B cell (primary cell): Measurements from ENCODE around the gene NUDT15. TPM values are rescaled to one million over a fixed set of nuclear protein-coding genes. Genes with fewer than 3 reads are reported as not detected.

Experiments
- ATAC-seq: fragments of 200-7000 bp; cut with Tn5 transposase; one replicate; pipeline ENCODE4 v1.10.0; 2021; ENCODE audit warnings: low read depth, mild to moderate bottlenecking, moderate number of reproducible peaks, moderate library complexity
- CTCF ChIA-PET: fragments of 350-600 bp; sonication (Branson Sonifier 250); formaldehyde crosslinking; loops from one replicate; lab custom pipeline; 2021; ENCODE audit warnings: antibody characterized with exemption, inconsistent platforms; lab: Charles Lee
- POLR2A ChIA-PET: fragments of 350-600 bp; sonication (Branson Sonifier 250); formaldehyde crosslinking; loops from one replicate; lab custom pipeline; 2021; ENCODE audit warnings: antibody characterized with exemption; lab: Charles Lee
- DNase-seq: peaks from one replicate; pipeline ENCODE4 v3.0.0; 2013
- H2AFZ ChIP-seq: 2 replicates; pipeline ENCODE4 v1.6.1; 2012; ENCODE audit warnings: mild to moderate bottlenecking, low read depth, low read length; ENCODE audit not compliant: insufficient read depth, poor library complexity, severe bottlenecking
- H3K27ac ChIP-seq, 2 donors: 1 replicate in 1 of 2; 2 replicates in 1 of 2; pipeline ENCODE4 v1.5.1; 2012 to 2013; ENCODE audit warnings: low read length in 2 of 2, mild to moderate bottlenecking in 2 of 2, moderate library complexity in 1 of 2
- H3K27me3 ChIP-seq, 4 experiments: fragments of 200-600 bp in 1 of 4; sonication (generic) in 1 of 4; replicated peaks in 1 of 4; 1 replicate in 2 of 4; 2 replicates in 2 of 4; pipeline versions ENCODE4 v1.6.1 to v1.7.0; 2013 to 2016; ENCODE audit warnings: low read length in 3 of 4, mild to moderate bottlenecking in 2 of 4, mixed read lengths in 1 of 4, moderate library complexity in 1 of 4; ENCODE audit not compliant: insufficient read depth in 4 of 4, control insufficient read depth in 3 of 4; ENCODE audit errors: control extremely low read depth in 1 of 4
- H3K36me3 ChIP-seq, 2 experiments: replicated peaks in 1 of 2; 1 replicate in 1 of 2; 2 replicates in 1 of 2; pipeline versions ENCODE4 v1.6.1 to v1.7.1; 2013; ENCODE audit warnings: low read length in 1 of 2; ENCODE audit not compliant: insufficient read depth in 2 of 2, control insufficient read depth in 1 of 2; ENCODE audit errors: control extremely low read depth in 1 of 2, extremely low read depth in 1 of 2
- H3K4me1 ChIP-seq, 2 donors: fragments of 200-600 bp in 1 of 2; sonication (generic) in 1 of 2; 1 replicate in 1 of 2; 2 replicates in 1 of 2; pipeline versions ENCODE4 v1.5.1 to v1.6.1; 2013 to 2017; ENCODE audit warnings: low read length in 2 of 2; ENCODE audit not compliant: control insufficient read depth in 2 of 2, insufficient read depth in 2 of 2
- H3K4me2 ChIP-seq: replicated peaks from 2 replicates; pipeline ENCODE3; 2012; ENCODE audit warnings: mild to moderate bottlenecking, low read depth, low read length; ENCODE audit not compliant: poor library complexity, severe bottlenecking
- H3K4me3 ChIP-seq, 5 experiments: fragments of 200-600 bp in 1 of 5; sonication (generic) in 1 of 5; 1 replicate in 3 of 5; 2 replicates in 2 of 5; pipeline versions ENCODE4 v1.5.1 to v1.7.0; 2011 to 2016; ENCODE audit warnings: low read length in 4 of 5, mild to moderate bottlenecking in 4 of 5, low read depth in 2 of 5, control low read depth in 1 of 5, moderate library complexity in 1 of 5; ENCODE audit not compliant: insufficient read depth in 1 of 5; ENCODE audit errors: control extremely low read depth in 1 of 5, extremely low read depth in 1 of 5
- H3K79me2 ChIP-seq: fragments of 200-600 bp; sonication (generic); one replicate; pipeline ENCODE4 v1.6.0; 2016; ENCODE audit warnings: low read length; ENCODE audit not compliant: control insufficient read depth, insufficient read depth
- H3K9ac ChIP-seq: fragments of 200-600 bp; sonication (generic); 2 replicates; pipeline ENCODE4 v1.6.1; 2017; ENCODE audit warnings: mild to moderate bottlenecking, low read length, moderate library complexity
- H3K9me3 ChIP-seq, 3 donors: one replicate each; pipeline versions ENCODE4 v1.6.1 to v1.7.1; 2013; ENCODE audit warnings: low read length in 2 of 3; ENCODE audit not compliant: control insufficient read depth in 2 of 3, insufficient read depth in 1 of 3; ENCODE audit errors: control extremely low read depth in 1 of 3
- H4K20me1 ChIP-seq: 2 replicates; pipeline ENCODE4 v1.6.0; 2012; ENCODE audit warnings: mild to moderate bottlenecking, low read length; ENCODE audit not compliant: insufficient read depth, control insufficient read depth, poor library complexity, severe bottlenecking
- H3K27ac Mint-ChIP-seq: one replicate; pipeline ENCODE4 v1.8.0; 2021; ENCODE audit warnings: mixed read lengths
- H3K27me3 Mint-ChIP-seq: one replicate; pipeline ENCODE4 v1.8.0; 2021; ENCODE audit warnings: mixed read lengths
- H3K4me1 Mint-ChIP-seq: one replicate; pipeline ENCODE4 v1.8.0; 2021; ENCODE audit warnings: mixed read lengths
- H3K4me3 Mint-ChIP-seq: one replicate; pipeline ENCODE4 v1.8.0; 2021; ENCODE audit warnings: mixed read lengths
- H3K9me3 Mint-ChIP-seq: one replicate; pipeline ENCODE4 v1.8.0; 2022; ENCODE audit warnings: mixed read lengths; ENCODE audit not compliant: insufficient read depth
- CTCF ChIP-seq: fragments of 200-600 bp; IDR thresholded peaks from one replicate; pipeline ENCODE4 v1.8.0; 2022; ENCODE audit warnings: antibody characterized with exemption, mild to moderate bottlenecking
- EZH2 ChIP-seq: IDR thresholded peaks from 2 replicates; pipeline ENCODE4 v1.6.1; 2012; ENCODE audit warnings: borderline replicate concordance, low read depth, mild to moderate bottlenecking, moderate library complexity, low read length; ENCODE audit not compliant: insufficient read depth, poor library complexity, severe bottlenecking
- WGBS: methylation state at CpG from one replicate; pipeline ENCODE4 v1.1.5; 2013; ENCODE audit warnings: missing lambda C conversion rate; ENCODE audit not compliant: insufficient coverage; 5-methylcytosine and 5-hydroxymethylcytosine counted together
- intact Hi-C: fragments of 100-400 bp; cut with micrococcal nuclease; formaldehyde crosslinking; loops from one replicate; pipeline ENCODE4 v1.10.0; 2022
- polyA plus RNA-seq: library from polyadenylated mRNA; depleted of rRNA; stranded (reverse); fragments of >200 nt; gene quantifications from 2 replicates; pipeline ENCODE4 v1.2.3, GENCODE V29; 2012
- total RNA-seq, 2 donors: library from RNA; stranded (reverse); fragments of 120-200 nt in 1 of 2; gene quantifications; 1 replicate in 1 of 2; 2 replicates in 1 of 2; pipeline versions ENCODE4 v1.2.3 to v1.2.4, GENCODE V29; 2013 to 2022

Gene NUDT15
- total and polyA plus RNA-seq, 2 donors (not counting 1 experiment from before 2014, with no cell fraction given): 4.2 to 6.0 TPM

- no peaks in the 10 kb centered on the region for H4K20me1 ChIP-seq
- H3K4me3 Mint-ChIP-seq: no peak overlapping the region
- POLR2A ChIA-PET: no interaction called here
- no CpG with 5 or more reads among the region's 1 CpG for WGBS
- H3K4me1 ChIP-seq: no peaks in the 10 kb centered on the region
- no peak overlapping the region for H3K27ac ChIP-seq
- no peak overlapping the region for H3K27ac Mint-ChIP-seq
- CTCF ChIA-PET: interaction anchor here (1.1 to 2.0 kb wide), 2 partner anchors 9 to 25 kb away, joined by 4 to 5 read pairs; partner anchors contain the start of gene MED4
- intact Hi-C loops: no loop called here
- no peak overlapping the region for H3K4me2 ChIP-seq
- H3K4me3 ChIP-seq: no peak overlapping the region
- peaks cover 5% of the 10 kb centered on the region for H3K79me2 ChIP-seq
- DNase-seq (no peak), ATAC-seq (no peak)
- no peaks in the 10 kb centered on the region for H3K27me3 ChIP-seq
- peaks cover 2% of the 10 kb centered on the region for H3K9me3 Mint-ChIP-seq
- H3K4me1 Mint-ChIP-seq: no peaks in the 10 kb centered on the region
- no peak for TF ChIP-seq CTCF
- no peak for TF ChIP-seq EZH2
- H2AFZ ChIP-seq: no peak overlapping the region
- H3K27me3 Mint-ChIP-seq: no peaks in the 10 kb centered on the region
- no peak overlapping the region for H3K9ac ChIP-seq
- peaks cover 12 to 25% (median 24%) of the 10 kb centered on the region in 3 donors for H3K9me3 ChIP-seq
- H3K36me3 ChIP-seq: peaks cover 27 to 57% of the 10 kb centered on the region in 2 experiments
These were observed 32.0 kb downstream of the NUDT15 start for GRCh38 chr13:48069573-48069972.

GRCh38 chr13:48070942-48071341 lies 33.4 kb downstream of the NUDT15 start:
- Histone ChIP-seq H2AFZ (no peak overlapping the region), H3K9me3 (peaks cover 12 to 24% (median 22%) of the 10 kb centered on the region in 3 donors), H3K36me3 (peaks cover 33 to 68% of the 10 kb centered on the region in 2 experiments), H3K4me1 (no peaks in the 10 kb centered on the region), H3K4me3 (no peak overlapping the region), H3K27me3 (no peaks in the 10 kb centered on the region), H4K20me1 (no peaks in the 10 kb centered on the region), H3K79me2 (peaks cover 5% of the 10 kb centered on the region), H3K9ac (no peak overlapping the region), H3K27ac (no peak overlapping the region), H3K4me2 (no peak overlapping the region)
- H3K27me3 Mint-ChIP-seq: no peaks in the 10 kb centered on the region
- no peak for TF ChIP-seq CTCF
- no peak for TF ChIP-seq EZH2
- no CpG with 5 or more reads among the region's 5 CpGs for WGBS
- ATAC-seq (no peak), DNase-seq (no peak)
- H3K4me1 Mint-ChIP-seq: no peaks in the 10 kb centered on the region
- no peak overlapping the region for H3K27ac Mint-ChIP-seq
- peaks cover 2% of the 10 kb centered on the region for H3K9me3 Mint-ChIP-seq
- intact Hi-C loops: no loop called here
- H3K4me3 Mint-ChIP-seq: no peak overlapping the region
- ChIA-PET POLR2A (no interaction called here), CTCF (interaction anchor here (2.0 kb wide), 1 partner anchor 8 kb away, joined by 5 read pairs; no protein-coding TSS in a partner anchor)
